ENCODE results near the gene LMO1.

The LMO1 gene

DNA sequence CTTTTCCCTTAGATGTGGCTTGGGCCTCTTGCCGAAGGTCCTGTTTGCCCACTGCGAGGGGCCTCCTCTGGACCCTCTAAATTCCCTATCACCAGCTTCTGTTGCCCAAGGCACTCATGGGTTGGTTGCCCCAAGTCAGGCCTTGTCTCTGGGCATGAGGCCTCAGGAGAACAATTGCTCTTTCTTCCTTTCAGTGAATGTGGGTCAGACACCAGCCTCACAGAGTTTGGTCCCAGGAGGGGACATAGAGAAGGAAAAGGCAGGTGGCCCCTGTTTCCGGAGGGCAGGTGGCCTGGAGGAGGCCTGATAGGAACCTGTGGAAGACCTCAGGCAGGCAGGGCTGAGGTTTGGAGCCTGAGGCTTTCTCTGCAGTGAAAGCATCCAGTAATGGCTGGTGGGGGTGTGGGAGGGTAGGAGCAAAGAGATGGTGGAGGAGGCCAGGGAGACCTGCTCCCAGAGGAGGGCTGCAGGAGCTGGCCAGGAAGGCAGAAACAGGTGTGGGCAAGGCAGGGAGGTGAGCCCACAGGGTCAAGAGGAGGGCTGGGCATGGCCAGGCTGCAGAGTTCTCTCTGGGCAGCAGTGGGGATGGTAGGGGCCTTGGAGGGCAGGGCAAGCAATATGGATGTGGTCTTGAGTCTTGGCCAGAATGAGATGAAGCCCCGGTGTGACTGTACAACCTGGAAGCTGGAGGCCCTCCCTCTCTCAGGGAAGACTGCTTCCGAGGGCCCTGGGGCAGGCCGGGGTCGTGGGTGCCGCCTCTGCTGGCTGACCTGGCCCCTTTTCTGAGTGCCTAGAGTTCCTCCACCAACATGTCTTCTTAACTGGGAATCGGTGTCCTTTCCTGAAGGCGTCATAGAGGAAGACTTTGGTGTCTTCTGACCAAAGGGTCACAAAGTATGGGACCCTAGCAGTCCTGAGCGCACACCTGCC lies 28.0 kb upstream of the LMO1 start:
- Mint-ChIP-seq H3K9me3 (no peaks in the 10 kb centered on the region), H3K27ac (no peak overlapping the region), H3K36me3 (no peaks in the 10 kb centered on the region)

DNA sequence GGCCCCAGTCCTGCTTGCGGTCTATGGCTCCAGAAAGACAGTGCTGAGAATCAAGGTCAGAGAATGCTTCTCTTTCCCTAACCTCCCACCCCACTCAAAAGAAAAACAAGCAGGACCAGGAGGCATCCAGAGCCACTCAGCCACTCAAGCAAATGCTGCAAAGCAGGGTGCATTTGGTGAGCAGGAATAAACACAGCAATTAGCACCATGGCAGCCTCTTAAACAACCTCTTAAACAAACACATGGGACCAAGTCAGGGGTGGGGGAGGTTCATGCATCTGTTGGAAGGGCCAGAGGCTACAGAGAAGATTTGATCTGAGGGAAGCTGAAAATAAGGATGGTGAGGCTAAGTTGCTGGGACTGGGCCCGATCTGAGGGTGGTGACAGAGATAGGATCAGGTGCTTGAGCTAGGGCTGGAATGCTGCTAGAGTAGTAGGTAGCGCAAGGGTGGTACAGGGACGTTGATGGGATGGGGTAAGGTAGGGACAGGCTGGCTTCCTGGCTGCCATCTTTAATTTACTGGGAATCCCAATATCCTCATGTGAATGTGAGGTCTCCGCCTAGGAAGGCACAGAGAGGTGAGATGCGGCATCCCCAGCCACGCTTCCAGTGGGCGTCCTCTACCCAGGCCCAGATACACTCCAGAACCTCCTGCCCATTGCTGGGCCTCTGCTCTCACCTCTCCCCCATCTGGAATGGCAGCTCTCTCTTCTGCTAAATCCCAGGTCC lies 26.6 kb upstream of the LMO1 start:
- Mint-ChIP-seq H3K9me3 (no peaks in the 10 kb centered on the region), H3K27ac (no peak overlapping the region), H3K4me3 (no peak overlapping the region), H3K27me3 (no peaks in the 10 kb centered on the region), H3K36me3 (no peaks in the 10 kb centered on the region), H3K4me1 (no peaks in the 10 kb centered on the region)

More for the DNA sequence above, 28.0 kb upstream of the LMO1 start:
- Mint-ChIP-seq H3K4me1 (no peaks in the 10 kb centered on the region), H3K4me3 (no peak overlapping the region), H3K27me3 (no peaks in the 10 kb centered on the region)

DNA sequence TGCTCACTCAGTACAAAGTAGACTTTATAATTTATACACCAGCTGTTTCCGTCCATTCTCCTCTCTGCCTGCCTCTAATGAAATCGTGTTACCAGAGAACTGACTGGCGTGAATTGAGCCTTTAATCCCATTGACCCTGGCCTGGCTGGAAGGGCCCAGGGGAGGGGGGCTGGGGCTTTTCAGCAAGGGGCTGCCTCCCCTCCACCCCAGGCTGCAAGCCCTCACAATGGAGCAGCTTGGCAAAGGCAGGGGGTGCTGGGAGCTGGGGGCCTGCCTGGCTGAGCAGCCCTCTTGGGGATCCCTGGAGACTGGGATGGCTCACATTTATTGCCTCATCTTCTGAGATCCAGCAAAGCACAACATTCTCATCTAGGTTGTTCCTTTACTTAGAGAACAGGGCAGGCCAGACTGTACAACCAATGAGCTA lies 25.8 kb upstream of the LMO1 start:
- H3K4me3 Mint-ChIP-seq: no peak overlapping the region
- no peaks in the 10 kb centered on the region for H3K4me1 Mint-ChIP-seq
- no peak overlapping the region for H3K27ac Mint-ChIP-seq
- H3K27me3 Mint-ChIP-seq: peaks cover 3% of the 10 kb centered on the region
- H3K9me3 Mint-ChIP-seq: no peaks in the 10 kb centered on the region
- no peaks in the 10 kb centered on the region for H3K36me3 Mint-ChIP-seq

DNA sequence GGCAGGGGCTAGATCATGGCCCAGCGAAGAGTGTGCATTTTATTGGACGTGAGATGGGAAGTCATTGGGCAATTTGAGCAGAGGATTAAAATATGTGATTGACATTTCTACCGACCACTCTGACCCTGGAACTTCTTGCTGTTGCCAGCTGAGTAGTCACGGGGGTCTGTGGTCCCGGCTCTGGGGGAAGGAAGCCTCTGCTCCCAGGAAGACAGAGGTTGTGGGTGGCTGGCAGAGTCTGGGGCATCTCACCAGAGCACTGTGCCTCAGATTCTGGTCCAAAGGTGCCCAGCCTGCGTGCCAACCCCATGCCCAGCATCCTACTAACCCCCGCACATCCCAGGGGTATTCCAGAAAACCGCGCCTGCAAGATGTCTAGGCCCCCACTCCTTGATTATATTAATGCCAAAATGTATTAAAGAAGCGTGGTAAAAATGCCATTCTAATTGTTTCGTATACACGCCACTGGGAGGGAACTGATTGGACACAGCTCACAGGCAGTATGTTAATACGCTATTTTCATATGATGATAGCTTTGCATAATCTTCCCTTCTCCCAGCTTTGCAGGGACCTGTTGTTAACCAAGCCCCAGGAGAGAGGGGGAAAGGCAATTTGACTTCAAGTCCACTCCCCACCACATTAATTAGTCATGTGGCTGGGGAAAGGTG lies 25.3 kb upstream of the LMO1 start:
- Mint-ChIP-seq H3K9me3 (no peaks in the 10 kb centered on the region), H3K4me3 (no peak overlapping the region), H3K4me1 (no peaks in the 10 kb centered on the region), H3K27me3 (peaks cover 3% of the 10 kb centered on the region), H3K27ac (no peak overlapping the region), H3K36me3 (no peaks in the 10 kb centered on the region)

DNA sequence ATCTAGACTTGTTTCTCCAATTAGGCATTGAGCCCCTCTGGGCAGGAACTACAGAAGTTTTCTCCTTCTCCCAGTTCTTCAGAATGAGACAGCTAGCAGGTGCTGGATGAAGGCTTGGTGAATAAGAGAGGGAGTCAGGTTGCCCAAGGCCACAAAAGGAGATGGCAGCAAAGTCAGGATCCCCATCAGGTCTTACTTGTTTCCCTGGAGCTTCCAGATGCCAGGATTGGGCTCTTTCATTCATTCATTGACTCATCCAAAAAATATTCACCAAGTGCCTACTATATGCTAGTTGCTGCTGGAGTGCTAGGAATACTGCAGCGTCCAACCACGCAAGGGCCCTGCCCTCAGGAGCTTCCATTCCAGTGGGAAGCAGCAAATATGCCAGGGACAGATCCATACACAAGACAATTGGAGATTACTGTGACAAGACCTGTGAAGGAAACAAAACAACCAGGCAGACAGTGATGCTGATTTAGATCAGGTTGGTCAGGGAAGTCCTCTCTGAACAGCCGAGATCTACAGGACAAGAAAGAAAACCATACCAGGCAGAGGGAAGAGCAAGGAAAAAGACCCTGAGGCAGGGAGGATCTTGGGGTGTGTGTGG lies 24.6 kb upstream of the LMO1 start:
- Mint-ChIP-seq H3K4me1 (no peaks in the 10 kb centered on the region), H3K36me3 (no peaks in the 10 kb centered on the region), H3K9me3 (no peaks in the 10 kb centered on the region), H3K27ac (no peak overlapping the region), H3K4me3 (no peak overlapping the region), H3K27me3 (peaks cover 3% of the 10 kb centered on the region)

DNA sequence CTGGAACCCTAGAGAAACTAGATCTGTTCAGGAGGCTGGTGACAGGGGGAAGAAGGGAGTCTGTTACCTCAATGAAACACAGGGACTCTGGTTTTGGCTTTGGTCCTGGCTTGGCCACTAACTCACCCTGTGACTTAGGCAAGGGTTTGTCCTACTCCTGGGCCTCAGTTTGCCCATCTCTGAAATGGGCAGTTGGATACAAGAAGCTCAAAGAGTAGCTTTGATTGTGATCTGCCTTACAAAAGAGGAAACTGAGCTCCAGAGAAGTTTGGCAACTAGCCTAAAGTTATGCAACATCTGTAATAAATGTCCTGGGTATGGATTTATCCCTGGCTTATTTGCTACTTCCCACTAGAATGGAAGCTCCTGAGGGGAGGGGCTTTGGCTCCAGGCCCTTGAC lies 24.0 kb upstream of the LMO1 start:
- no peaks in the 10 kb centered on the region for H3K36me3 Mint-ChIP-seq
- H3K27me3 Mint-ChIP-seq: peaks cover 3% of the 10 kb centered on the region
- no peaks in the 10 kb centered on the region for H3K9me3 Mint-ChIP-seq
- no peaks in the 10 kb centered on the region for H3K4me1 Mint-ChIP-seq
- H3K4me3 Mint-ChIP-seq: no peak overlapping the region
- no peak overlapping the region for H3K27ac Mint-ChIP-seq

DNA sequence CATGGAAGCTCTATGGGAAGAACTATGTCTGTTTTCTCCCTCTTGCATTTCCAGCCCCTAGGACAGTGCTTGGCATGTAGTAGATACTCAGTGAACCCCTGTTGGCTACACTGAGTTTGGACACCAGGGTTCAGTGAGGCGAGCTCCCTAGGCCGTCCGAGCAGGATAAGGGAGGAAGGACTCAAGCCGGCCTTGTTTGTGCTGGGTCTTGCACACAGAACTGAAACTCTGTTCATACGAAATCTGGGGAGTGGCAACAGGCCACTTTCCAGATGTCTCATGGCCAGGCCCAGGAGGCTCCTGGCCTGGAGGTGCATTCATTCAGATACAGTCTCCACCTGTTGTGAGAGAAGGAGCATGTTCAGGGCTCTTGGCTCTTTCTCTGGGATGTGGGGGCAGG lies 23.6 kb upstream of the LMO1 start:
- no peaks in the 10 kb centered on the region for H3K36me3 Mint-ChIP-seq
- no peak overlapping the region for H3K27ac Mint-ChIP-seq
- H3K9me3 Mint-ChIP-seq: no peaks in the 10 kb centered on the region

DNA sequence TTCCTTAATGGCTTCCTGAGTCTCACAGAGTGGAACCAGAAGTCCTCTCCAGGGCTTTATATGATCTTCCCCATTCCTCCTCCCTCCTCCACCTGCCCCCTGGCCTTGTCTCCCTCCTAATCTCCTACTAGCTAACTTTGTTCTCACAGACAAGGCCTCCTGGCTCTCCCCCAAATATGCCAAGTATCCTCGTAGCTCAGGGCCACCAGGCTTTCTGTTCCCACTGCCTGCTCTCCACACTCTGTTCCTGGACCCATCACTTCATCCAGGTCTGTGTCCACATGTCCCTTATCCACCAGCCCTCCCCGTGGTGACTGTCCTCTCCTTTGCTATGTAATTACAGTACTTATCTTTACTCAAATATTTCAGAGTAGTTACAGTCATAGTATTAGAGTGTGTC lies 23.2 kb upstream of the LMO1 start:
- no peaks in the 10 kb centered on the region for H3K36me3 Mint-ChIP-seq
- no peaks in the 10 kb centered on the region for H3K9me3 Mint-ChIP-seq
- H3K4me3 Mint-ChIP-seq: no peak overlapping the region
- H3K4me1 Mint-ChIP-seq: no peaks in the 10 kb centered on the region
- peaks cover 3% of the 10 kb centered on the region for H3K27me3 Mint-ChIP-seq
- H3K27ac Mint-ChIP-seq: no peak overlapping the region

More for the DNA sequence above, 23.6 kb upstream of the LMO1 start:
- Mint-ChIP-seq H3K27me3 (peaks cover 3% of the 10 kb centered on the region), H3K4me3 (no peak overlapping the region), H3K4me1 (no peaks in the 10 kb centered on the region)

DNA sequence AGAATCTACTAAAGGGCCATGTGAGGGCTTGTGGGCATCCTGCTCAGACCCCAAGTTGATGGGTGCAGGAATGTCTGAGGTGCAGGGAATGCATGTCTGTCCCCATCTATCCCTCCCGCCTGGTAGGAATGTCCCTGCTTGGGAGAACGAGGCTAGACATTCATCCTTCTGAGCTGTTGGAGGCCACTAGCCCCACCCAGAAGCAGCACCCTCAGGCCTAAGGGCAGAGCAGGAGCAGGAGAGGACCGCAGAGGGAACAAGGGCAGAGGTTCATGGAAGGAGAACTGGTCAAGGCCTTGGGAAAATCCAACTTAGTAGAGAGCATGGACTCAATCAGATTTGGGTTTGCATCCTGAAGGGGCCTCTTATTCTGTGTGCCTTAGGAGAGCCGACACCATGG lies 22.1 kb upstream of the LMO1 start:
- Mint-ChIP-seq H3K36me3 (no peaks in the 10 kb centered on the region), H3K27ac (no peak overlapping the region), H3K4me3 (no peak overlapping the region), H3K9me3 (no peaks in the 10 kb centered on the region), H3K4me1 (no peaks in the 10 kb centered on the region), H3K27me3 (peaks cover 3% of the 10 kb centered on the region)

DNA sequence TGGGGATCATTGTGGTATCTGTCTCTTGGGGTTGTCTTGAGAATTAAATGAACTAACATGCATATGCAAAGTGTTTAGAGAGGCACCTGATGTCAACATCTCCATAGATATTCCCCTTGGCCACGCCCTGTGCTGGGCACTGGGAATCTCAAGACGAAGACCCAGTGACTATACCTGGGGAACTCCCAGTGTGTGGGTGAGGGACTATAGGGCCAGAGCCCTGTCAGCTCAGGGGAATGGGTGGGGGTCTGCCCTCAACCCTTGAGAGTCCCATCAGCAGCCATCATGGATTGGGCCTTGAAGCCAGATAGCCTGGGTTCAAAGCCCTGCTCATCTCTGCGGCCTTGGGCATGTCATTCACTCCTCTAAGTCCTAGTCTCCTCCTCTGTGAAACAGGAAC lies 21.6 kb upstream of the LMO1 start:
- H3K4me3 Mint-ChIP-seq: no peak overlapping the region
- no peaks in the 10 kb centered on the region for H3K4me1 Mint-ChIP-seq
- no peaks in the 10 kb centered on the region for H3K9me3 Mint-ChIP-seq
- peaks cover 3% of the 10 kb centered on the region for H3K27me3 Mint-ChIP-seq
- H3K36me3 Mint-ChIP-seq: no peaks in the 10 kb centered on the region
- no peak overlapping the region for H3K27ac Mint-ChIP-seq

DNA sequence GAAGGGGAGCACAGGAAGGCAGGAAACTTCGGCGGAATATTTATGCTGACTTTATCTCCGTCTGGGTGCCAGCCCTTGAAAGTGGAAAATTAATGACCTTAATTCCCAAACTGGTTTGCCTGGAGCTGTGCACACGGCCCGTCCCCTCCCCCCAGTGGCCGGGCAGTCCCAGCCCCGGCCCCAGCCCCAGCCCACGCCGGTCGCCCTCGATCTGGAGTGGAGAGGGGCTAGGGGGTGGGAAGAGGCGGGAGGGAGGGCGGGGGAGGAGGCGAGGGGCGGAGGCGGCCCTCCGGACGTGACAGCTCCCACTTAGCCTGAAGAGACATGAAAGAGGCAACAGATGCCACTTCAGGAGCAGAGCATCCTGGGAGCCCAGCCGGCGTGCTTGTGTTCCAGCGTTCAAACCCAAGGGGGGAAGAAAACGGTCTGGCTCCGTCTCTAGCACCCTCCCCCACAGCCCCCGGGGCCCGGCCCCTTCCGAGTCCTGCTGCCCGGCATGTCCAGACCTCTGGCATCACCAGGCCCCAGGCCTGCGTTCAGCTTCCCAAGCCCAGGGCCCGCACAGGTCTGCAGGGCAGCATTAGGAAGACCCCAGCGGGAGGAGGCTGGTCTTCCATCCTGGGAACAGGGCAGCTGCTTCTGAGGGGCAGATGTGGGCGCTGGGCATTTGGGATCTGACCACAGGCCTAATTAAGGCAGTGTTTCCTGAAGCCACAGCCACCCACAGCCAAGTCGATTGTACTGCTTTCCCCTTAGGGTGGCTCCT lies 20.0 kb upstream of the LMO1 start:
- Mint-ChIP-seq H3K4me1 (no peaks in the 10 kb centered on the region), H3K36me3 (no peaks in the 10 kb centered on the region), H3K4me3 (no peak overlapping the region)

DNA sequence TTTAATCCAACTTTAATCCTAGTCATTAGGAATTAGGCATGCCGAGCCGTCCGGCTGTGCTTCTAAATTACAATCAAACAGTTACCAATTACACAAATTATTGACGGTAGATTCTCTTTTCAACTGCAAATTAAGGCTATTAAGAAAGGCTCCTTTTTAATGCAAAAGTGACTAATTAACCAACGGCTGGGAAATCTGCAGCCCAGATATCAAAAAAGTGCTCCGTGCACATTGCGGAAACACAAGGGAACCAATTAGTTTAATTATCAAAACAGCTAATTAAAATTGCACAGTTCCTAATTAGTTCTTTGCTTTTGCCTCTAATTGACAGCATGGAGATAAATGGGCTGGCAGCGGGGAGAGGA lies 19.4 kb upstream of the LMO1 start:
- H3K27ac Mint-ChIP-seq: no peak overlapping the region
- no peaks in the 10 kb centered on the region for H3K9me3 Mint-ChIP-seq
- no peaks in the 10 kb centered on the region for H3K36me3 Mint-ChIP-seq
- H3K4me3 Mint-ChIP-seq: no peak overlapping the region
- H3K27me3 Mint-ChIP-seq: peaks cover 5% of the 10 kb centered on the region
- H3K4me1 Mint-ChIP-seq: no peaks in the 10 kb centered on the region

More for the DNA sequence above, 20.0 kb upstream of the LMO1 start:
- H3K27me3 Mint-ChIP-seq: peaks cover 4% of the 10 kb centered on the region
- H3K27ac Mint-ChIP-seq: no peak overlapping the region
- H3K9me3 Mint-ChIP-seq: no peaks in the 10 kb centered on the region

DNA sequence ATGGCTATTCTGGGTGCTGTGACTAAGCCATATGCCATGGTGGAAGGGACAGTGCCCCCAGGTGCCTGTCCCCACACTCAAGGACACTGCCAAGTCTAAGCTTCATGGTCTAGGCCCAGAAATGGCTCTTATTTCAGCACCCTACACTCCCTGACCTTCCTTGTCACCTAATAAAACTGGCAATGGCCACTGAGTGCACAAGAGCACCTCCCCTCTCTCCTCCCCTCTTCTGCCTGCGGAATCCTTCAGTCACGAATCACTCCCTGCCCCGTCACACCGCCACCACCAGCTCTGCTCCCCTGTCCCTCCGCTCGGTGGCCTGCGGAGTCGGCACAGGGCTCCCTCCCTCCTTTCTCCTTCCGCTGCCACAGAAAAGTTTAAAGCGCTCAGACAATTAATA lies 19.0 kb upstream of the LMO1 start:
- H3K4me3 Mint-ChIP-seq: no peak overlapping the region
- H3K9me3 Mint-ChIP-seq: no peaks in the 10 kb centered on the region
- no peaks in the 10 kb centered on the region for H3K36me3 Mint-ChIP-seq
- no peak overlapping the region for H3K27ac Mint-ChIP-seq
- peaks cover 5% of the 10 kb centered on the region for H3K27me3 Mint-ChIP-seq
- H3K4me1 Mint-ChIP-seq: no peaks in the 10 kb centered on the region

DNA sequence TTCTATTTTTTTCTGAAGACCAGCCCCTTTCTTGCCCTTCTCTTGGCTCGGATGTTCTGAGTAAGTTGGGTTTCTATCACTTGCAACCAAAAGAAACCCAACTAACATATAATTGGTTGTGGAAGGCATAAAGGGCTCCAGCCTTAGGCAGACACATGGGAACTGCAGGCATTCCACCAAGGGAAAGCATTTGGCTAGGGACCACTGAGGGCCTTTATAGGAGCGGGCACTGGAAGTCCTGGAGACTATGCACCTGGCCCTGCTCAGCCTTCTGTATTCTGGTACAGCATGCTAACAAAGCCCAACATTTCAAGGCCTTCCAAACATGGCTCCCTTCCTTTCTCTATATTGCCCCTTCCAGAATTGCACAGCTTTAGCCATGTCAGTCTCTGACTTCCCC lies 17.6 kb upstream of the LMO1 start:
- no peaks in the 10 kb centered on the region for H3K36me3 Mint-ChIP-seq
- H3K4me1 Mint-ChIP-seq: no peaks in the 10 kb centered on the region
- H3K4me3 Mint-ChIP-seq: no peak overlapping the region
- H3K27ac Mint-ChIP-seq: no peak overlapping the region
- H3K27me3 Mint-ChIP-seq: peaks cover 5% of the 10 kb centered on the region
- H3K9me3 Mint-ChIP-seq: no peaks in the 10 kb centered on the region

DNA sequence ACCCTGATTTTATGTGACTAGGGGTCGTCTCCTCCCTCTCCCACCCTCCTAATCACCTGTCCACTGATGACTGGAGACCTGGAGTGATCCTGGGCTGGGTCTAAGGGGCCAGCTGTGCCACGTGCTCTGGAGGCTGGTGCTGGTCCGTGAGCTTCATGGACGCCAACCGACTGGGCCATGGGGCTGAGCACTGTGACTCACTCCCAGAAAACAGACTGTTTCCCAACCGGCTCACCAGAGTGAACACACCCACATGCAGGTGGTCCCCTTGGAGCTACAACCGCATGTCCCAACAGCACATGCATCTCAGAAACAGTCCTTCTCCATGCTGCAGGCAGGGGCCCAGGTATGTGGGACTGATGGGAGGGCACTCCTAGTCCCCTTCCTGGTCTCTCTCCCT lies 14.0 kb upstream of the LMO1 start:
- Mint-ChIP-seq H3K27me3 (peaks cover 5% of the 10 kb centered on the region), H3K4me1 (no peaks in the 10 kb centered on the region), H3K9me3 (no peaks in the 10 kb centered on the region), H3K36me3 (no peaks in the 10 kb centered on the region), H3K4me3 (no peak overlapping the region), H3K27ac (no peak overlapping the region)

All from activated naive CD4-positive, alpha-beta T cell treated with anti-CD3 and anti-CD28 coated beads, Interleukin-2, amount 50 U/mL, for 24 hours (primary cell).